ENCODE data around the gene RDH16.
"Not testable (repeated sequence)": the region's sequence is repeated elsewhere in the genome, so short reads cannot be mapped to it uniquely, and the experiment has no call there.

The RDH16 gene

DNA sequence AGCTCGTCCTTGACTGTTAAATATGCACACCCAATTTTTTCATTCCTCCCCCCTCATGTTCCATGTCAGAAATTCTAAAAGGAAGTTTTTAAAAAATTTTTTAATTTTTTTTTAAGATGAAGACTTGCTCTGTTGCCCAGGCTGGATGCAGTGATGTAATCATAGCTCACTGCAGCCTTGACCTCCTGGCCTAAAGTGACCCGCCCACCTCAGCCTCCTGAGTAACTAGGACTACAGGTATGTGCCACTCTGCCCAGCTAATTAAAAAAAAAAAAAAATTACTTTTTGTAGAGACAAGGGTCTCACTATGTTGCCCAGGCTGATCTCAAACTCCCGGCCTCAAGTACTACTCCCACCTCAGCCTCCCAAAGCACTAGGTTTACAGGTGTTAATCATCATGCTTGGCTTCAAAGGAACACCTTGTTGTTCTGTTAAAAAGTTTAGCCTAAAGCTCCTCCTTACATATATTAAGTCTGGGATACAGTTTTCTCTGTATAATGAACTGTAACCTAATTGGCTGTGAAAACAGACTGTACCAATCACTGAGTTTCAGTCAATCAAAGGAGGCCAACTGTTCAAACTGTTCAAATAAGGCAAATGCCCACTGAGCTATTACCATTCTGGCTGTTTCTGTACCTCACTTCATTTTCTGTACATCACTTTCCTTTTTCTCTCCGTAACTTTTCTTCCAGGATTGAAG is 41.0 kb downstream of the RDH16 start:
- DNase-seq, result no peak

DNA sequence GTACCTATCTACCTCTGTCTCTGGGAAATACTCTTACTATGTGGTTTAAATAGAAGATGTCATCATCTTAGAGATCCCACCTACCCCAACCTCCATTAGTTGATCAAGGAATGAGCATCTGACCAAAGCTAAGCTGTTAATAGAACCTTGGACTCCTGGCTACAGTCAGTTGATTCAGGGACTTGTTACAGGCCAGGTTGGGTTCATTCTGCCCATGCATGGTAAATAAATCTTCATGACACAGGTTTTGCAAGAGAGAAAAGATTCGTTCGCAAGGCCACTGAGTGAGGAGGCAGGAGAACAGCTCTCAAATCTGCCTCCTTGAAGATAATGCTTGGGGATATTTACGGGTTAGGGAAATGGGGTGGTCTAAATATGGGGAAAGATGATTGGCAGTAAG is 42.7 kb downstream of the RDH16 start:
- no peak for DNase-seq

DNA sequence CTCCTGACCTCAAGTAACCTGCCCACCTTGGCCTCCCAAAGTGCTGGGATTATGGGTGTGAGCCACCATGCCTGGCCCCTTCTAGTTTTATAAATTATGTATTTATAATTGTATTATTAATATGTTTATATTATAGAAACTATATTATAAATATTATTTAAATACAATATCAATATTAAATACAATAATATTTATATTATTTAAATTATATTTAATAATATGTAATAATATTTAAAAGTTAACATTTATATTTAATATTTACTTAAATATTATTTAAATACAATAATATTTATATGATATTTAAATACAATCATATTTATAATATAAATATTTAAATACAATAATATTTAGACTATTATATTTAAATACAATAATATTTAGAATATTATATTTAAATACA is 43.2 kb downstream of the RDH16 start:
- no peak for DNase-seq

DNA sequence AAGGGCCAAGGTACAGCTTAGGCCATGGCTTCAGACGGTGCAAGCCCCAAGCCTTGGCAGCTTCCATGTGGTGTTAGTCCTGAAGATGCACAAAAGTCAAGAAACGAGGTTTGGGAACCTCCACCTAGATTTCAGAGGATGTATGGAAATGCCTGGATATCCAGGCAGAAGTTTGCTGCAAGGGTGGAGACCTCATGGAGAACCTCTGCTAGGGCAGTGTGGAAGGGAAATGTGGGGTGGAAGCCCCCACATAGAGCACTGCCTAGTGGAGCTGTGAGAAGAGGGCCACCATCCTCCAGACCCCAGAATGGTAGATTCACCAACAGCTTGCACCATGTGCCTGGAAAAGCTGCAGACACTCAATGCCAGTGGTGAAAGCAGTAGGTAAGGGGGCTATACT is 48.0 kb downstream of the RDH16 start:
- DNase-seq, result not testable (repeated sequence)

DNA sequence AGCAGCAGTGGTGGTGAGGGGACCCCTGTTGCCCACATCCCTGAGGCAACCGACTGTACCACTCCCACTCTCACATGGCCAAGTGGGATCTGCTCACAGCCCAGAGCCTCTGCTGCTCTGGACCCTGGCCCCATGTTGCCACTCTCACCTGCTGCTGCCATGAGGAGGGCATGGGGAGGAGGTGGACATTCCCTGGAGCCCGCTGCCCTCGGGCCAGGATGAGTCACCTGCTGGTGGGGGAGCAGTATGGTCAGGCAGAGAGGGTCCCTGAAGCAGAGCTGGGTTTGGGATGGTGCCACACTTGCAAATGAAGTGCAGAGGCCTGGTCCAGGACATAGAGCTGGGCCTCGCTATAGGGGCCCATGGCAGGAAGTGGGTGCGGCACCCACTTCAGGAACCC is 49.3 kb downstream of the RDH16 start:
- no peak for DNase-seq

DNA sequence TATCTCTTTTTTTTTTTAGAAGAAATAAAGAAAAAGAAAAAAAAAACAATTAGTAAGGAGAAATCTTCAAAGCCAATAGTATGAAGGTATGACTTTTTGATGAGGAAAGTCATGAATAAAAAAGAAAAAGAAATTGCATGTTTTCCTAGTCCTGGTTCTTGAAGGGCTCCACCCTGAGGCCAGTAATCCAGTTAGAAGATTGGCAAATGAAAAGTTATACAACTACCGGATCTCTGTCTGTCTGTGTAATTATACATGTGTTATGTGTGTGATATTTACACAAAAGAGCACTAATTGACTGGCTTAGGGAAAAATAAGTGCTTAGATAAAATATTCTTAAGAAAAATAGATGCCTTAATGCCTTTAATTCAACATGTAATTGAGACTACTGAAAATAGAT is 51.6 kb downstream of the RDH16 start:
- DNase-seq, result no peak

DNA sequence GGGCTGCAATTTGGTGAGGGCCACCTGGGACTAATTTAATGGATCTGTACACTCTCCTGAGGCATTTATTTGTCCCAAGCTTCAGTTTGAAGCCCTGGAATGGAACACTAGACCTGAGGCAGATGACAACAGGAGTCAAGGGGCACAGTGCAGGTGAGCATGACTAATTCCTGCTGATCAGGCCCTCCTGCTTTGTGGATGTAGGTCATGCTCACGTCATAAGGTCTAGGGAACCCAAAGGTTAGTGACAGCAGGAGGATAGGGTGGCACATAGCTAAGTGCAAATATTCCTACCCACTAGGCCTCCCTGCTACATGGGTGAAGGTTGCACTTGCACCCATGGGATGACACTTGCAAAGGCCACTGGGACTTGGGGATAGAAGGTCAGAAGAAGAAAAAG is 54.0 kb downstream of the RDH16 start:
- DNase-seq, result no peak

Data from kidney glomerular epithelial cell (primary cell).